Measurements from ENCODE around the gene CAMKK2. TPM values are rescaled to one million over a fixed set of nuclear protein-coding genes. Genes with fewer than 3 reads are reported as not detected.
A peak's percentile ranks its signal among the peaks of the same experiment; 100 is the strongest.
"Not testable (repeated sequence)": the region's sequence is repeated elsewhere in the genome, so short reads cannot be mapped to it uniquely, and the experiment has no call there.

The CAMKK2 gene
- total RNA-seq, 2 experiments from 2014 or later: 32.2 to 32.7 TPM

GRCh38 chr12:121277374-121277759, 19.1 kb downstream of the CAMKK2 start:
- H3K9me3 Mint-ChIP-seq (ENCODE audit: insufficient read depth): no peaks in the 10 kb centered on the region
- ATAC-seq (no peak), DNase-seq (no peak)
- no peaks in the 10 kb centered on the region for H3K27me3 Mint-ChIP-seq (ENCODE audit: low read depth)
- no peak overlapping the region for H3K27ac Mint-ChIP-seq
- peaks cover 32% of the 10 kb centered on the region for H3K36me3 Mint-ChIP-seq (ENCODE audit: low read depth)
- H3K4me1 Mint-ChIP-seq (ENCODE audit: low read depth): peaks cover 4% of the 10 kb centered on the region
- POLR2A ChIA-PET: no interaction called here
- CTCF ChIA-PET: no interaction called here
- no peak overlapping the region for H3K4me3 Mint-ChIP-seq

DNA sequence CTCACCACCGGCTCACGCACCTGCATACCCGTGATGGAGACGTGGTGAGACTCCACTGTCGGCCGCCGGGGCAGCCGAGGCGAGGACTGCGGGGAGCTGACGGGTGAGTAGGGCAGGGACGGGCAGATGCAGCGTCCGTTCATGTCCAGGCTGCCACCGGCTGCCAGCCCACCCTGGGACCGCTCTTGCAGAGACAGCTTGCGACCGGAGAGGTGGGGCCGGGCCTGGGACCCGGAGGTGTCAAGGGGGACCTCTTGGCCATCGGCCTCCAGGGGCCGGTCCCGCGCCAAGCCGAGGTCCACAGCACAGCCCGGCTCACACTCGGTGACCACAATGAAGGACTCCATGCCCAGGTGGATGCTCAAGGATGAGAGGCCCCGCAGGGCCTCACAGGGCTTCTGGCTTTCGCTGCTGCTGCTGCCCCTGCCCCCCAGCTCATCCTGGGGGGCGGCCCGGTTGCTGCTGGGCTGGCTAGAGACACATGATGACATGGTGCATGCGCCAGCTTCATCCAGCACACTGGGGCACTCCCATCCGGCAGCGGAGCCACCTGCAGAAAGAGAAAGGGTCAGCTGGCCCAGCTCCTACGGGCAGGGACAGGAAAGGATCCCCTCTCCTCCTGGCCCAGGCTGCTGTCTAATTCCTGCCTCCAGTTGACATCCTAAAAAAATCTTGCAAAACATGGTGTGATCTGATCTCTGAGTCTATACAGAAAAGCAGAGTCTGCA, 22.3 kb downstream of the CAMKK2 start:
- no peaks in the 10 kb centered on the region for H3K9me3 Mint-ChIP-seq (ENCODE audit: insufficient read depth)
- peaks cover 4% of the 10 kb centered on the region for H3K4me1 Mint-ChIP-seq (ENCODE audit: low read depth)
- ChIA-PET CTCF (no interaction called here), POLR2A (no interaction called here)
- ATAC-seq: no peak
- H3K27ac Mint-ChIP-seq: no peak overlapping the region
- no peaks in the 10 kb centered on the region for H3K27me3 Mint-ChIP-seq (ENCODE audit: low read depth)
- no peak for DNase-seq
- peaks cover 40% of the 10 kb centered on the region for H3K36me3 Mint-ChIP-seq (ENCODE audit: low read depth)
- no peak overlapping the region for H3K4me3 Mint-ChIP-seq

GRCh38 chr12:121273364-121273896, 23.1 kb downstream of the CAMKK2 start:
- no peak overlapping the region for H3K4me3 Mint-ChIP-seq
- no peak for ATAC-seq
- H3K4me1 Mint-ChIP-seq (ENCODE audit: low read depth): peaks cover 4% of the 10 kb centered on the region
- ChIA-PET POLR2A (no interaction called here), CTCF (no interaction called here)
- H3K27ac Mint-ChIP-seq: no peak overlapping the region
- no peaks in the 10 kb centered on the region for H3K27me3 Mint-ChIP-seq (ENCODE audit: low read depth)
- peaks cover 41% of the 10 kb centered on the region for H3K36me3 Mint-ChIP-seq (ENCODE audit: low read depth)
- DNase-seq: no peak
- no peaks in the 10 kb centered on the region for H3K9me3 Mint-ChIP-seq (ENCODE audit: insufficient read depth)

DNA sequence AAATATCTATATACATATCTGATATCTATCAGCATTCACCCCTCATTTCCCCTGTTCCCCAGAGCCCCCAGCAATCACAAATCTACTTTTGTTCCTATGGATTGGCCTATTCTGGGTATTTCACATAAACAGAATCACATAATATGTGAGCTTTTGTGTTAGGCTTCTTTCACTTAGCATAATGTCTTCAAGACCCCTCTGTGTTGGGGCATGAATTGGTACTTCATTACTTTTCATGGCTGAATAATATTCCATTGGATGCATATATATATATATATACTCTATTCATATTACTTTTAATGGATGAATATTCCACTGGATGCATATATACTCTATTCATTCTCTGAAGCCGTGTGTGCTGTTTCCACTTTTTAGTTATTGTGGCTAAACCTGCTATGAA, 28.7 kb downstream of the CAMKK2 start:
- H3K27me3 Mint-ChIP-seq (ENCODE audit: low read depth): no peaks in the 10 kb centered on the region
- no peak for ATAC-seq
- DNase-seq: no peak
- H3K9me3 Mint-ChIP-seq (ENCODE audit: insufficient read depth): no peaks in the 10 kb centered on the region
- peaks cover 39% of the 10 kb centered on the region for H3K36me3 Mint-ChIP-seq (ENCODE audit: low read depth)
- CTCF ChIA-PET: no interaction called here
- no peak overlapping the region for H3K4me3 Mint-ChIP-seq
- H3K27ac Mint-ChIP-seq: no peak overlapping the region
- POLR2A ChIA-PET: no interaction called here
- no peaks in the 10 kb centered on the region for H3K4me1 Mint-ChIP-seq (ENCODE audit: low read depth)

DNA sequence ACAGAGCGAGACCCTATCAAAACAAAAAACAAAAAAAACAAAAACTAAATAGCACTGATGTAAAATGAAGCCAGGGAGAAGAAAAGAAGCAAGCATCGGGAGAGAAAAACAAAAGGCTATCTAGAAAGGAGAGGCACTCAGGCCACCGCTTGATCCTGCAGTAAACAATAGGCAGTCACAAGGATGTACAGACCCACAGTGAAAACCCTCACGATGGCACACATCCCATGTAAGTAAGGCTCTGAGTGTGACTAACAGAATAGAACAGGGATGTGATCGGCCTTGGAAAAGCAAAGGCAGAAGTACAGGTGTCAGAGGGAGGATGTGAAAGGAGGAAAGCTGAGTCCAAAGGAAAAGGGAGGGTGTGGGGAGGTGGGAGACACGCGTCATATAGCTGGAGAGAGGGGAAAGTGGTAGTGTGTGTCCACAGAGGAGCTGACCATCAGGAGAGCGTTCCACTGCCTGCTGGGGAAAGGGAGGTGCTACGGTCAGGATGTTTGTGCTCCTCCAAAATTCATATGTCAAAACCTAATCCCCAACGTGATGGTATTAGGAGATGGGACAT, 31.5 kb downstream of the CAMKK2 start:
- CTCF ChIA-PET: no interaction called here

GRCh38 chr12:121264135-121264534, 32.4 kb downstream of the CAMKK2 start:
- POLR2A ChIA-PET: no interaction called here
- H3K9me3 Mint-ChIP-seq (ENCODE audit: insufficient read depth): no peaks in the 10 kb centered on the region
- DNase-seq (no peak), ATAC-seq (no peak)
- H3K4me3 Mint-ChIP-seq: no peak overlapping the region
- CTCF ChIA-PET: no interaction called here
- peaks cover 3% of the 10 kb centered on the region for H3K4me1 Mint-ChIP-seq (ENCODE audit: low read depth)
- H3K27ac Mint-ChIP-seq: no peak overlapping the region
- H3K36me3 Mint-ChIP-seq (ENCODE audit: low read depth): peaks cover 41% of the 10 kb centered on the region
- H3K27me3 Mint-ChIP-seq (ENCODE audit: low read depth): no peaks in the 10 kb centered on the region

More for the DNA sequence above, 31.5 kb downstream of the CAMKK2 start:
- H3K4me1 Mint-ChIP-seq (ENCODE audit: low read depth): peaks cover 3% of the 10 kb centered on the region
- H3K36me3 Mint-ChIP-seq (ENCODE audit: low read depth): peaks cover 44% of the 10 kb centered on the region
- no peak overlapping the region for H3K4me3 Mint-ChIP-seq
- POLR2A ChIA-PET: no interaction called here
- H3K9me3 Mint-ChIP-seq (ENCODE audit: insufficient read depth): no peaks in the 10 kb centered on the region
- no peak overlapping the region for H3K27ac Mint-ChIP-seq
- H3K27me3 Mint-ChIP-seq (ENCODE audit: low read depth): no peaks in the 10 kb centered on the region
- DNase-seq: no peak
- ATAC-seq: no peak

DNA sequence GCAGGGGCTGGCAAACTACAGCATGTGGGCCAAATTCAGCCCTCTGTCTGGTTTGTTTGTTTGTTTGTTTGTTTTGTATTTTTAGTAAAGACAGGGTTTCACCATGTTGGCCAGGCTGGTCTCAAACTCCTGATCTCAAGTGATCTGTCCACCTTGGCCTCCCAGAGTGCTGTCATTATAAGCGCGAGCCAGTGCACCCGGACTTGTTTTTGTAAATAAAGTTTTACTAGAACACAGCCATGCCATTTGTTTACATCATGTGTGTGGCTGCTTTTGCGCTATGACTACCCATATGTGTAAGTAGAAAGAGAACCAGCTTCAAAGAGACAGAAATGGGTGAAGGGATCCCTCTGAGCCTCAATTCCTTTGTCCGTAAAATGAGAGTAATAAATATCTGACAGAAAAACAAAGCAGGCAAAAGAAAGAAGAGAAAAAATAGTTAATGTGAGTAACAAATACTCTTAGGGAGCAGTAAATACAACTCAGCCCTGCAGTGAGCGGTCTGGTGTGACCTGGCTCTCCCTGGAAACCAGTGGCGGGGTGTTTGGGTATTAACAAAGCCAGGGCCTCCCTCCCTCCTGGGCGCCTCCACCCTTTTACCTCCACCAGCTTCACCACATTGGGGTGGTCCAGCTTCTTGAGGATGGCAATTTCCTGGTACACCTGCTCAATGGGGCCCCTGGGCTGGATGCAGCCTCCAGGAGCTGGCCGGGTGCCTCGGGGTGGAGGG, 33.1 kb downstream of the CAMKK2 start:
- ChIA-PET CTCF (no interaction called here), POLR2A (interaction anchor here (0.5 kb wide), 1 partner anchor 389 kb away, joined by 3 read pairs; no protein-coding TSS in a partner anchor)
- Mint-ChIP-seq H3K27ac (no peak overlapping the region), H3K4me3 (no peak overlapping the region), H3K9me3 (ENCODE audit: insufficient read depth) (no peaks in the 10 kb centered on the region), H3K36me3 (ENCODE audit: low read depth) (peaks cover 43% of the 10 kb centered on the region), H3K27me3 (ENCODE audit: low read depth) (no peaks in the 10 kb centered on the region), H3K4me1 (ENCODE audit: low read depth) (peaks cover 3% of the 10 kb centered on the region)
- ATAC-seq: no peak
- DNase-seq: no peak

DNA sequence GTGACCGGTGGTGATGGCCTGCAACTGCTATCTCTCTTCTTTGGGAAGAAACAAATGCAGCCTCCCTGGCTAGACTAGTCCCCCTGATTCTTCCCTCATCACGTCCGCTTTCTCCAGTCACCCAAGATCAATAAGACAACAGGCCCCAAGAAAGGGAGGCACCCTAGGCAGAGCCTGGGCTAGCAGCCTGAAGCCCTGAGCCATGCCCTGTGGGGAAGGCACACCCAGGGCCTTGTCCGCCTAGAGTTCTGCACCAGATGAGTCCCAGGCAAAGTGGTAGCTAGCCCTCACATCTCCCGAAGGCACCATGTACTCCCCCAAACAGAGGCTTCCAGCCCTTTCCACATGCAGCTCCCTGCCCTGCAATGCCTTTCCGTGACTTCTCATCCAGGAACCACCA, 35.1 kb downstream of the CAMKK2 start:
- ATAC-seq: no peak
- ChIA-PET CTCF (no interaction called here), POLR2A (no interaction called here)
- Mint-ChIP-seq H3K36me3 (ENCODE audit: low read depth) (peaks cover 47% of the 10 kb centered on the region), H3K4me1 (ENCODE audit: low read depth) (peaks cover 3% of the 10 kb centered on the region), H3K4me3 (no peak overlapping the region), H3K27ac (no peak overlapping the region), H3K27me3 (ENCODE audit: low read depth) (no peaks in the 10 kb centered on the region), H3K9me3 (ENCODE audit: insufficient read depth) (no peaks in the 10 kb centered on the region)
- DNase-seq: no peak

DNA sequence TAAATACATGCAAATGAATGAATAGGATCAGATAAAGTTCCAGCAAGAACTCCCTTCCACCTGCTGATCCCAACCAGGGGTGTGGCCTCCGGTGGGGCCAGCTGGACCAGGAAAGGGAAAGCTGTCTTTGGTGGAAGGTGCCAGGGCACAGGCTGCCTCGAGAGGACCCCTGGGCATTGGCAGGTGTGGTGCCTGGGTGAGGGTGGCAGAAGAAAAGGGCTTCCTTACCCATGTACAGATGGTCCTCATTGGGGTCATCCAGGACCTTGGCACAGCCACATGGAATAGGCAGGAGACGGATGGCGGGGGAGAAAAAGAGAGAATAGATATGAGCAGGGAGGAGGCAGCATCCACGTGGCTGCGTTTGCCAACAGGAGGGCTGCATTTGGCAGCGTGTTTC, 36.4 kb downstream of the CAMKK2 start:
- Mint-ChIP-seq H3K27ac (no peak overlapping the region), H3K27me3 (ENCODE audit: low read depth) (no peaks in the 10 kb centered on the region), H3K4me3 (no peak overlapping the region), H3K36me3 (ENCODE audit: low read depth) (peaks cover 48% of the 10 kb centered on the region), H3K9me3 (ENCODE audit: insufficient read depth) (no peaks in the 10 kb centered on the region), H3K4me1 (ENCODE audit: low read depth) (peaks cover 3% of the 10 kb centered on the region)
- ATAC-seq: no peak
- POLR2A ChIA-PET: no interaction called here
- DNase-seq: no peak
- CTCF ChIA-PET: no interaction called here

DNA sequence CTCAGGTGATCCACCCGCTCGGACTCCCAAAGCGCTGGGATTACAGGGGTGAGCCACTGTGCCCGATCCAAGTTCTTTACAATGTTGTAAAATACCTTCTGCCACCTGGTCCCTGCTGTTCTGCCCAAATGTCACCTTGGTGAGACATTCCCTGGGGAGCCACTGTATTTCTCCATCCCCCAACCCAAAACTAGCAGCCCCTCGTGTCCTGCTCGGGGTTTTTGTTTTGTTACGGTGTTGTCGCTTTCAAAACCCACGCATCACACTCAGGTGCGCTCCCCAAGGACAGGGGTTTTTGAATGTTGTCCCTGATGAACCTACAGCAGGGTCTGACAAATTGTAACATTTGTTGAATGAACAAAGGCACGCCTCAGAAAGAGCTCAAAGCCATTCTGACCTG, 37.4 kb downstream of the CAMKK2 start:
- H3K4me1 Mint-ChIP-seq (ENCODE audit: low read depth): peaks cover 3% of the 10 kb centered on the region
- H3K4me3 Mint-ChIP-seq: no peak overlapping the region
- CTCF ChIA-PET: no interaction called here
- no peak for ATAC-seq
- no peak overlapping the region for H3K27ac Mint-ChIP-seq
- H3K27me3 Mint-ChIP-seq (ENCODE audit: low read depth): no peaks in the 10 kb centered on the region
- POLR2A ChIA-PET: no interaction called here
- no peaks in the 10 kb centered on the region for H3K9me3 Mint-ChIP-seq (ENCODE audit: insufficient read depth)
- no peak for DNase-seq
- H3K36me3 Mint-ChIP-seq (ENCODE audit: low read depth): peaks cover 56% of the 10 kb centered on the region

DNA sequence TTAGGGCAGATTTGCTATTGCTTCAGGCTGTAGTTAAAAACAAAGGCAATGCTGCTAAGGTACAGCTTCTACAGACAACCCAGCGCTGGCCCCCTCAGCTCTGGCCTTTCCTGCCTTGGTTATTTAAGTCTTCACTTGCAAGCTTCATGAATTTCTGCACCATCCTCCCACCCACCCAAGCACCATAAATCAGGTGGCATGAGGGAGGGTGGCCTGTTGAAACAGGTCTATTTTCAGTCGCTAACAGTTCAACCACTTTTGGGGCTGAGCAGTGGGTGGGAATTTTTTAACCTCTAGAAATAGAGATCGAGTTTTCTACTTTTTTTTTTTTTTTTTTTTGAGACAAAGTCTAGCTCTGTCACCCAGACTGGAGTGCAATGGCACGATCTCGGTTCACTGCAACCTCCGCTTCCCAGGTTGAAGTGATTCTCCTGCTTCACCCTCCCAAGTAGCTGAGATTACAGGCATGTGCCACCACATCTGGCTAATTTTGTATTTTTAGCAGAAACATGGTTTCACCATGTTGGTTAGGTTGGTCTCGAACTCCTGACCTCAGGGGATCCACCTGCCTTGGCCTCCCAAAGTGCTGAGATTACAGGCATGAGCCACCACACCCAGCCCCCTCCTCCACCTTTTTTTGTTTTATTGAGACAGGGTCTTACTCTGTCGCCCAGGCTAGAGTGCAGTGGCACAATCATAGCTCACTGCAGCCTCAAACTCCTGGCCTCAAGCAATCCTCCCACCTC, 38.6 kb downstream of the CAMKK2 start:
- H3K36me3 Mint-ChIP-seq (ENCODE audit: low read depth): peaks cover 61% of the 10 kb centered on the region
- CTCF ChIA-PET: interaction anchor here (1.2 to 1.6 kb wide), 2 partner anchors 28 to 198 kb away, joined by 4 read pairs; no protein-coding TSS in a partner anchor
- H3K4me1 Mint-ChIP-seq (ENCODE audit: low read depth); ATAC-seq; DNase-seq; H3K9me3 Mint-ChIP-seq (ENCODE audit: insufficient read depth); H3K27me3 Mint-ChIP-seq (ENCODE audit: low read depth); H3K27ac Mint-ChIP-seq; H3K4me3 Mint-ChIP-seq; POLR2A ChIA-PET: not testable (repeated sequence)

GRCh38 chr12:121255433-121255832, 41.1 kb downstream of the CAMKK2 start:
- ATAC-seq: peak; percentile 36
- no peak for DNase-seq
- CTCF ChIA-PET: no interaction called here
- POLR2A ChIA-PET: no interaction called here
- H3K27ac Mint-ChIP-seq: no peak overlapping the region
- no peaks in the 10 kb centered on the region for H3K27me3 Mint-ChIP-seq (ENCODE audit: low read depth)
- peaks cover 60% of the 10 kb centered on the region for H3K36me3 Mint-ChIP-seq (ENCODE audit: low read depth)
- no peaks in the 10 kb centered on the region for H3K9me3 Mint-ChIP-seq (ENCODE audit: insufficient read depth)
- H3K4me3 Mint-ChIP-seq: no peak overlapping the region
- H3K4me1 Mint-ChIP-seq (ENCODE audit: low read depth): no peaks in the 10 kb centered on the region
